Stimulated activated CD8-positive, alpha-beta memory T cell treated with anti-CD3 and anti-CD28 coated beads, Interleukin-2, amount 100 ng/mL, for 1 hour (primary cell): ENCODE data around the gene TUBB1.

Experiments used
- DNase-seq, 2 donors: peaks; one replicate each; pipeline ENCODE4 v3.0.0-alpha.2; 2020; ENCODE audit warnings: low read depth in 2 of 2

Gene TUBB1

DNA sequence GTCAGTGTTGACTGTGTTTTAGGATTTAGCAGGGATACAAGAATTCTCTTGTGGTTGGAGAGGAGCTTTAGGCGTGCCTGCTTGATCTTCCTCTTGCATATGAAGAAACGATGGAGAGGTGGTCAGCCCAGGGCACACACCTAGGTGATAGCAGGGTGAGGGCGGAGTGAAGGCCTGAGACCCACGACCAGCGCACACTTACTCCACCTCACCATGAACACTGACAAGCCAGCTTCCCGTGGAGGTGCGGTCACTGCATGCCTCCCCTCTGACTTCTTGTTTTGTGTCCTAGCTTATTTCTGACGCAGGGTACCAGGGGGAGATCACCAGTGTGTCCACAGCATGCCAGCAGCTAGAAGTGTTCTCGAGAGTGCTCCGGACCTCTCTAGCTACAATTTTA is 30.0 kb upstream of the TUBB1 start:
- DNase-seq = no peak

- no peak for DNase-seq
Observed at GRCh38 chr20:58990651-58991445, 28.4 kb upstream of the TUBB1 start.

DNA sequence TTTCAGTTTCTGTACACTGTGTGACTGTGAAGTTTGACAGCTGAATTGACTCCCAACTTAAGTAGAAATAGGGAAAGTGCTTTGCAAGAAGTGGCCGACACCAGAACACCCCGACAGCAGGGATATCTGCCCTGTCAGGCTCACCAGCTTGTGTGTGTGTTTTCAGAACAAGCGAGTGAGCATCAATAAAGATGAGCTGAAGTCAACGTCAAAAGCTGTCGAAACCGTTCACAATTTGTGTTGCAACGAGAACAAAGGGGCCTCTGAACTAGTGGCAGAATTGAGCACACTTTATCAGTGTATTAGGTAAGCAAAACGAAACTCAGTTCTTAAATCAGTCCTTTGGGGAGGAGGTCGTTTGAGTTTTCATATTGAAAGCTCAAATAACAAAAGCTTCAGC is 27.5 kb upstream of the TUBB1 start:
- no peak for DNase-seq

DNA sequence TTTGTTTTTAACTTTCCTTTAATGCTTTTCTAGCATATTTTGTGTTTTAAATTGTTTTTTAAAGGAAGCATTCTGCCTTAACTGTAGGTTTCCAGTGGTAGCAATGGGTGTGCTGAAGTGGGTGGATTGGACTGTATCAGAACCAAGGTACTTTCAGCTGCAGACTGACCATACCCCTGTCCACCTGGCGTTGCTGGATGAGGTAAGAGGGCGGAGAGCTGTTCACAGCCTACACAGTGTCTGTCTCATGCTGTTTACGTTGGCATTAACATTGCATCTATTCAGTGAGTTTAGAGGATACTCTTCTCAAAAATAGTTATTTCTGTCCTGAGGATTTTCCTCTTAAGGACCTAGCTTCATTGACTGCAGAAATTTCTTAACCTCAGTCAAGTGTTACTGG is 26.3 kb upstream of the TUBB1 start:
- no peak for DNase-seq

- DNase-seq = no peak
Observed at GRCh38 chr20:58993332-58994248, 25.6 kb upstream of the TUBB1 start.

GRCh38 chr20:58994390-58995159 is 24.7 kb upstream of the TUBB1 start:
- no peak for DNase-seq

DNA sequence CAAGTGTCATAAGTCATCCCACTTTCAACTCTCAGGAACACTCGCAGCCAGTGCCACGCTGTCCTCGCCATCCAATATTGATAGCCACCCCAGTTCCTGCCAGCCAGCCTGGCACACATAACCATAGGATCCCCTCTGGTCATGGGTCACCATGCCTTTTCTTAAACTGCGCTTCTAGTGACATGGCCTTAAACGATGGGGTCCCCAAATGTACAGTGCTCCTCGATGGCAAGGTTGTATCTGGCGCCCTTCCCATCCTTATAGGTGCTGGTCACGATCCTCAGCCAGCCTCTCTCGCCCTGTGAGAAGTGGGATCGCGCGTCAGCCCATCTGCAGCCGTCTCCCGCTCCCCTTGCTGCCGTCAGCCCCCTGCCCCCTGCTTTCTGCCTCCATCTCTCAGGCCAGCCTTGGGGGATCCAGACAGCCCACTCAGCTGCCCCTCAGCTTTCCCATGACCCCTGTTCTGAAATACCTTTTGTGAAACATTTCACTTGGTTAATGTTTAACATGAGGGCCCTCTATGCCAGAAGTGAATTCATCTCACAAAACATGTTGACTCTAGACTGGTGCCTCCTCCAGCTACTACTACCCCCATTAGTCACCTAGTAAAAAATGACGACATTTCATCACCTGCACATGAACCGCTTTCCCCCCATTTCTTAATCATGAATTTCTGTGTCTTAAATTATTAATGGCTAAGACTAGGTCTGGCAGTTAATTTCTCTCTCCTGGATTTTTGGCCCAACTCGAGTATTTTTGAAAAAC is 23.6 kb upstream of the TUBB1 start:
- no peak for DNase-seq

- no peak for DNase-seq
Observed at GRCh38 chr20:58996226-58996611, 23.0 kb upstream of the TUBB1 start.

- no peak for DNase-seq
Observed at GRCh38 chr20:58997141-58997770, 22.0 kb upstream of the TUBB1 start.

DNA sequence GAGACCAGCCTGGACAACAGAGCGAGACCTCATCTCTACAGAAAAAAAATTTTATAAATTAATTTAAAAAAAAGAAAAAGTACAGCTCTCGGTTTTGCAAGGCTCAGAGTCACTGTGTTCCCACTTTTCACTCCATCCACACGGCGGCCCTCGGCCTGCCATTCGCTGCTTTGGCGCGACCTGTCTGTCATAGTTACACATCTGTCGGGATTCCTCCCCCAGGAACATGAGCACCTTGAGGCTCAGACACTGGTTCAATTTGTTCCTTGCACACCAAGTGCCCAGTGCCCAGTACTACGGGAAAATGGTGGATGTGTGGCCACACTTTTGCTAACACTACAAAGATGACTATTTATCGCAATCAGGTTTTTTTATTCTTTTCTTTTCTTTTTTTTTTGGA is 20.6 kb upstream of the TUBB1 start:
- no peak for DNase-seq

GRCh38 chr20:59000326-59000725 is 18.9 kb upstream of the TUBB1 start:
- no peak for DNase-seq

DNA sequence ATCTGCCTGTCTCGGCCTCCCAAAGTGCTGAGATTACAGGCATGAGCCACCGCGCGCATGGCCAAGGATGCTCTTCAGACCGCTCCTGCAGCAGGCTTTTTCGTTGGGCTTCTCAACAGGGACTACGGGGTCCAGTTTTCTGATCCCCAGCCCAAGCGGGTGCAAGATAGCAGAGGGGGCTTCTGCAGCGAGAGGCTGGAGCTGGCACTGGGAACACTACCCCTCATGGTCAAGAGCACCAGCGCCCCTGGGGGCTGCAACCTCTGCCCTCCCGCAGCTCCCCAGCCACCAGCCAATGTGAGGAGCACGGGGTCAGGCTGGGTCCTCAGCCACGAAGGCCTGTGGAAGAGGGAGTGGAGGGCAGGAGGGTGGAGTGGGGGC is 18.2 kb upstream of the TUBB1 start:
- DNase-seq = no peak

GRCh38 chr20:59001449-59002171 is 17.6 kb upstream of the TUBB1 start:
- DNase-seq = no peak

DNA sequence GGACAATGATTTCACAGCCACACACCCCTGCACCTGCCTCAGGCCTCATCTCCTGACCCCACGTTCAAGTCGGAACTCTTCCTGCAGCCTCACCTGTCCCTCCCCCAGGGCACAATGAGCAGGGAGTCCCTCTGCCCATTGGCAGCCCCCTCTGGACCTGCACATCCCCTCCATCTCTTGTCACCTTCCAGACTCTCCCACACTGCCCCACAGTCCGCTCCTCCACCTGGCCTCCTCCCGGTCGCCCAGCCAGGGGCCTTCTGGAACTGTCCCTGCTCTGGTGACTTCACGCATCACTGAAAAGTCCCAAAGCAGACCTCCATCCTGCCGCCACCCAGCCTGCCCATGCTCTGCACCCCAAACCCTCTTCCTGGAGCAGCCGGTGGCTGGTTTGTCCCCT is 16.8 kb upstream of the TUBB1 start:
- no peak for DNase-seq

DNA sequence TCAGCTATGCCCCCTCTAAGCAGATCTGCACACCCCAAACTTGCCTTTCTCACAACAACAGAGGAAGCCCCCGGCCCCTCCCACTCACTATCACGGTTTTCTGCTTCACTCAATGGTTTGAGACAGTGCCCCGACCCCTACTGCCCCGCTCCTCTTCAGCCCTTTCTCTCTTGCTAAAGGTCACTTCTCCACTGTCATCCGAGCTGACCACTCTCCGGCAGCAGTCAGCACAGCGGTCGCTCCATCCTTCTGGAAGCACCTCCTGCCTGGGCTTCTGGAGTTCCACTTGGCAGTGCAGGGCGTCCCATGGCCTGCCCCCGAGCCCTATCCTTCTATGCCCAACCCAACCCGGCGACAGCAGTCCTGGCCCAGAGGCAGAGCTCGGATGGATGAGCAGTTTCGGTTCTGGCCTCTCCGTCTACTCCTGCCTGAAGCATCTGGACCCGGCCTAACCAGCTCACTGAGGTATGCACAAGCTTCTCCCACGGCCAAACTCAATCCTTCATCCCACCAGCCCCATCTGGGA is 16.3 kb upstream of the TUBB1 start:
- DNase-seq = no peak

DNA sequence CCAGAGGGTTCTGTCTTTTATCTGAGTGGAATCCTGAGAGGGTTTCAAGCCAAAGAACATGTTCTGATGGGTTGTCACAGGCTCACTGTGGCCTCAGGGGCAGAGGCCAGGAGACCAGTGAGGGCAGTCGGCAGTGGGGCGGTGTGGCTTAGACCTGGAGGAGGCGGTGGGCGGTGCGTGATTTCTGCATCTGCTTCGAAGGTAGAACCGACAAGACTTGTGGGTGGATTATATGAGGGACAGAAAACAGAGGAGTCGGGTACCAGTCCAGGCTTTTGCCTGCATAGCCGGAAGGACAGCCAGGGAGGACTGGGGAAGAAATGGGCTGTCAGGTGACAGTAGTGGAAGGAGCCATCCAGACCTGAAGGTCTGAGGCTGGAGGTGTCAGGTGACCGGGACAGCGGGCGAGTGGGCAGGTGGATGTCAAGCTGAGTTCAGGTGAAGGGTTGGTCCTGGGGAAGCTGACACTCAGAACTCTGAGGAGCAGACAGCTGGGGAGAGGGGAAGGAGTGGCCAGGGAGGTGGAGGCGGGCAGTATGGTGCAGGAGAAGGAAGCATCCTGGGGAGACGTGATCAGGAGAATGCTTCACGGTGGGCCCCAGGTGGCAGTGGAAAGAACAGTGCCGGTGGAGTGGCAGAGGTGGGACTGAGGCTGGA is 15.3 kb upstream of the TUBB1 start:
- no peak for DNase-seq

DNA sequence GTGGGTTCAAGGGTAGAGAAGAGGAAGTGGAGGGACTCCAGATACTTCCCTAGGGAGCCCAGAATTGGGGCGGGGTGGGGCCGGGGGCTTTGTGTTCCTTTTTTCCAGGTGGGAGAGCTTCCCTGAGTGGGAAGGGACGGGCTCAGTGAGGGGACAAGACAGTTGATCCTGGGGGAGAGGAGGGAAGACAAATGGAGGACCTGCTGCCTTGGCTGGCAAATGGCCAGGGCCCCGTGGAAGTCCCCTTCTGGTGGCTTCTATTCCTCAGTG is 14.8 kb upstream of the TUBB1 start:
- no peak for DNase-seq

GRCh38 chr20:59004763-59005522 is 14.3 kb upstream of the TUBB1 start:
- DNase-seq = peak in 1 of 2 donors; percentile 13

GRCh38 chr20:59005523-59006166 is 13.6 kb upstream of the TUBB1 start:
- DNase-seq = no peak
